ENCODE measurements around the gene TMEM80.
A peak's percentile ranks its signal among the peaks of the same experiment; 100 is the strongest.

Gene TMEM80

DNA sequence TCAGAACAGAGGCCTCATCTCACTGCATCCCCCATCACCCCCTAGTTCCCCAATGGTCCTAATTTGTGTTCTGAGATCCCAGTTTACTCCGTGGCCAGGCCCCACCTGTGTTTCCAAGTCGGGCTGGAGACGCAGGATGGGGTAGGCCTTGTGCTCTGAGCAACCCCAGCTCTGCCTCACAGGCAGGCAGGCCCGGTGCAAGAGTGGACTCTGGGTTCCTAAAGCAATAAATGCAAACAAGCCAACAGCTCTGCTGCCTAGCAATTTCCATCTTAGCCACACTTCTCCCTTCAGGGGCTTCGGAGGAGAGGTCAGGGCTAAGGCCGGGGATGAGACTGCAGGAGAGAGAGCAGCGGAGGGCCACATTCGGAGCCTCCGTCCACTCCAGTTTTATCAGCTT is 7.9 kb downstream of the TMEM80 start:
- H3K36me3 Mint-ChIP-seq, result no peaks in the 10 kb centered on the region
- peaks cover 27% of the 10 kb centered on the region for H3K27me3 Mint-ChIP-seq
- H3K9me3 Mint-ChIP-seq, result no peaks in the 10 kb centered on the region
- no peak for ATAC-seq
- no peak overlapping the region for H3K27ac Mint-ChIP-seq
- no peak overlapping the region for H3K4me3 Mint-ChIP-seq
- peaks cover 19% of the 10 kb centered on the region for H3K4me1 Mint-ChIP-seq

DNA sequence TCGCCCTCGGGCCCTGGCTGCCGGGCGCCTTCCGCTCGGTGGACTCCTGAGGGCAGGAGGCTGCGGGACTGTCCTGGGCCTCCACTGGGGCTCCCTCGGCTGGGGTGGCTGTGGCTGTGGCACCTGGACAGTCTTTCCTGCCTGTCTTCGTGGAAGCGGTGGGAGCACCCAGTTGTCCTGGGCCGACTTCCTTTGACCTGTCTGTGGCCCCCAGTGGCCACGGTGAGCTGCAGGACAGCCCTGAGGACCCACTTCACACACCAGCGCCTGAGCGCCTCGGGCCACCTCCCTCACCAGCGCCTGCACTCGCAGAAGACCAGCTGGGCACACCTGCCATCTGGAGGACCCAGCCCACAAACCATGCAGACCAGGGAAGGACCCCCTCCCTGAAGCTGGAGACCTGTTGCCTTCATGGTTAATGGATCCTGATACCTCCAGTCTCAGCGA is 8.6 kb downstream of the TMEM80 start:
- Mint-ChIP-seq H3K9me3 (no peaks in the 10 kb centered on the region), H3K27ac (no peak overlapping the region), H3K4me3 (no peak overlapping the region), H3K27me3 (peaks cover 27% of the 10 kb centered on the region), H3K36me3 (no peaks in the 10 kb centered on the region), H3K4me1 (peaks cover 16% of the 10 kb centered on the region)
- no peak for ATAC-seq

DNA sequence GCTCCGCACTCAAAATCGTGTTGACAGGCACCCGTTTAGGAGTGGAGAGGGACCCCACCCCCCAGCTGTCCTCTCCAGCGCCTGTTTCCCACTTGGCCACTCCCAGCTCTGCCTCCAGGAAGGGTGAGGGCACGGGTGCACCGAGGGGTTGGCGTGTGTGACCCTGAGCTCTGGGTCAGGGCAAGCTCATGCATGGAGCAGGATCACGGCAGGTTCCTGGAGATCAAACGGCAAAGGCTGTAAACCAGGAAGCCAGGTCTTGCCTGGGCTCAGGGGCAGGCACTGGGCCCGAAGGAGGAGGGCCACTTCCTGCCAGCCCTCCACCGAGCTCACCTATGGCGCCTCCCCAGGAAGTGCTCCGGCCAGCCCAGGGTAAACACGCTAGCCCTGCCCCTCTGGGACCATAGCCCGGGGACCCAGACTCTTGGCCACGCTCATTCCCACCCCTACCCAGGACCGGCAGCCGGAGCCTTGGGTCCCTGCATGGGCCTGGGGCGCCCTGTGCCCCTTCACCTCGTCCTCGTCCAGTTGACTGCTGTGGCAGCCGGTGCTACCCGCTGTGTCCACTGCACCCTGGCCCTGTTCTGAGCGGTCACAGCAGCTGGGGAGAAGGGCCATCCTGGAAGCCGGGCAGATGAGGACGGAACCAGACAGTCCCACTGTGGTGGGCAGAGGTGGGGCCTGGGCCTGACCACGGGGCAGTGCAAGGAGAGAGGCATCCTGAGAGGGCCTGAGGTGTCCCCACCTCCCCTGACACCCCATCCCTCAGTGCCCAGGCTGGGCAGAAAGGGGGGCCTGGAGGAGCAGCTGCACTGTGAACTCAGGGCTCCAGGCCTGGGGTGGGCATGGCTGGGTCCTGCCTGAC is 9.4 kb downstream of the TMEM80 start:
- no peak for ATAC-seq
- H3K9me3 Mint-ChIP-seq, result no peaks in the 10 kb centered on the region

DNA sequence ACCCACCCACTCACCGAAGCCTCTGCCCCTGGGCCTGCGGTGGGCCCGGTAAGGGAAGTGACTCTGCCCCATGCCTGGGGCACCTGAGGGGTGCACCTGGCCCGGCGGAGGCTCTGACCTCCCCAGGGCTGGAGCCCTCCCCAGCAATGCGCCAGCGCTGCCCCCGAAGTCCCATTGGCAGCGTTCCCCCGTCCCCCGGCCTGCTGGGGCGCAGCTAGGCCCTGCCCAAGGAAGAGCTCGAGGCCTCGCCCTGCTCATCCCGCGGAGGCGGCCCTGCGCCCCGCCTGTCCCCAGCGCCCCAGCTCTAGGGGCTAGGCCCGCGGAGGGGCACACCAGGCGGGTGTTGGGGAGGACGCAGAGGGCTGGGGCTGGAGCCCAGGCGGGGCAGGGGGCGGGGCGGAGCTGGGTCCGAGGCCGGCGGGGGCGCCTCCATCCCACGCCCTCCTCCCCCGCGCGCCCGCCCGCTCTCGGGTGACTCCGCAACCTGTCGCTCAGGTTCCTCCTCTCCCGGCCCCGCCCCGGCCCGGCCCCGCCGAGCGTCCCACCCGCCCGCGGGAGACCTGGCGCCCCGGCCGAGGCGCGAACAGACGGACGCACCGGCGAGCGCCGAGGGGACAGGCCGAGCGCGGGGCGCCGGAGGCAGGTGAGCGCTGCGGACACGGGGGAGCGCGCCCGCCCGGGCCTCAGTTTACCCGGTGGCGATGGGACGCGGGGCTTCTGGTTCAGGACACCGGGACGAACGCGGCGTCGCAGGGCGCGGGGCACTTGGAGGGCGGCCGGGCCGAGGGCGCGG is 10.2 kb downstream of the TMEM80 start, which contains the start of gene EPS8L2:
TSS of gene EPS8L2 (plus strand) at position 586 of the 793 bp plus-strand sequence. CDS start 3,177 bp downstream, outside the sequence.
- H3K9me3 Mint-ChIP-seq, result no peaks in the 10 kb centered on the region
- peak within 1 kb of the TSS; percentile 51 for H3K4me3 Mint-ChIP-seq
- H3K36me3 Mint-ChIP-seq, result no peaks in the 10 kb centered on the region
- peaks cover 40% of the 10 kb centered on the region for H3K27me3 Mint-ChIP-seq
- H3K4me1 Mint-ChIP-seq, result peaks cover 25% of the 10 kb centered on the region
- no peak within 1 kb of the TSS for H3K27ac Mint-ChIP-seq
- peak; percentile 35 for ATAC-seq

More for the DNA sequence above, 9.4 kb downstream of the TMEM80 start:
- Mint-ChIP-seq H3K4me1 (peaks cover 17% of the 10 kb centered on the region), H3K4me3 (peak overlapping the region; percentile 50), H3K36me3 (no peaks in the 10 kb centered on the region), H3K27ac (no peak overlapping the region), H3K27me3 (peaks cover 32% of the 10 kb centered on the region)

DNA sequence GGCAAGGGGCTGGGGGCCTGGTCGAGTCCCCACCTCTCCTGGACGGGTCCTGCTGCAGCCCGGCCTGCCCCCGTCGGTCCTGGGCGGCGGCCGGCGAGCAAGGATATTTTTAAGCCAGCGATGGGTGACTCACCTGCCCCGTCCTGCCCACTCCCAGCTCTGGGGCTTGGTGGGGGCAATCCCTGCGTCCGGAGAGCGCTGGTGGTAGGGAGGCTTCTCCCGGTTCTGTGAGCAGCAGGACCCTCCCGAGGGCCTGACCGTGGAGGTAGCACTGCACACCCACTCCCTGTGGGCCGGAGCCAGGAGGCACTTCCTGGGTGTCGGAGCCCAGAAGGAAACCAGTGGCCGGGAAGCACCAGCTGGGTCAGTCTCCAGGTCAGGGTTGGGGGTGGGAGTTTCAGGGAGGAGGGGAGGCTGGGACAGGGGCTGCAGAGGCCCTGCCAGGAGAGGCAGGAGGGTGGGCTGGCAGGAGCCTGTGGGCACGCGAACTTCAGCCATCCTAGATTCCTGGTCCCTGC is 10.9 kb downstream of the TMEM80 start:
- H3K27ac Mint-ChIP-seq, result no peak overlapping the region
- H3K36me3 Mint-ChIP-seq, result no peaks in the 10 kb centered on the region
- peaks cover 47% of the 10 kb centered on the region for H3K27me3 Mint-ChIP-seq
- ATAC-seq, result no peak
- no peaks in the 10 kb centered on the region for H3K9me3 Mint-ChIP-seq
- H3K4me3 Mint-ChIP-seq, result no peak overlapping the region
- peaks cover 32% of the 10 kb centered on the region for H3K4me1 Mint-ChIP-seq

DNA sequence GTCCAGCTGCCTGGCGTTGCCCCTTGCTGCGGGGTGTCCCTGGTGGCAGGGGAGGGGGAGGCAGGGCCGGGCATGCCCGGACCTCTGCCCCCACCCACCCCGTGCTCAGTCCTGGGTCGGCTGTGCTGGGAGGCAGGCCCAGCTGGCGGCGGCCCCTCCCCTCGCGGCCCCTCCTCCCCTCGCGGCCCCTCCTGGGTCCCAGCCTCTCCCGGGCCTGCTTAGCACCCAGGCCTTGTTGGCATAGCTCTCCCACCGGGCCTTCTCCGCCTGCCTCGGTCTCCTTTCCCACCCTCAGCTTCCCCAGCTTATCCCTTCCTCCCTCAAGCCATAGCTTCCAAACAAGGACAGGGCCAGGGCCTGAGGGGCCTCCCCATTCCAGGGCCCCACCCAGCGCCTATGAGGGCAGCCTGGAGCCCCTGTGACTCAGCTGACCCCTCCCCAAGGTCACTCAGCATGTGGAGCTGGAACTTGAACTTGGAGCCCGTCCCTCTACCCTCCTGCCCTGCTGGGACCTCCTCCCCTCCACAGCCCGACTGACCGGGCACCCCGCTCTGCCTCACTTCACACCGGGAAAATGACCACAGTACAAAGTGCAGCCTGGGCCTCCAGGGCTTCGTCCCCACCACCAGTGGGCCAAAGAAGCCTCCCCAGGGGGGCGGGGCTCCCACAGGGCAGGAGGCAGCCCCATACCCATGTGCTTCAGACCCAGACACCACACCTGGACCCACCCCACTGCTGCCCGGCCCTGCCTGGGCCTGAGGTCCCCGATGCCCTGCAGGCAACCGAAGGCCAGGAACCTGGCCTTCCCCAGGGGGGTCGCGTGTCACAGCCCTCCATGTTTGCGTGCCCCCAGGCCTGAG is 11.6 kb downstream of the TMEM80 start:
- Mint-ChIP-seq H3K27me3 (peaks cover 52% of the 10 kb centered on the region), H3K36me3 (no peaks in the 10 kb centered on the region), H3K4me3 (peak overlapping the region; percentile 22), H3K27ac (no peak overlapping the region), H3K4me1 (peaks cover 32% of the 10 kb centered on the region), H3K9me3 (no peaks in the 10 kb centered on the region)
- no peak for ATAC-seq

DNA sequence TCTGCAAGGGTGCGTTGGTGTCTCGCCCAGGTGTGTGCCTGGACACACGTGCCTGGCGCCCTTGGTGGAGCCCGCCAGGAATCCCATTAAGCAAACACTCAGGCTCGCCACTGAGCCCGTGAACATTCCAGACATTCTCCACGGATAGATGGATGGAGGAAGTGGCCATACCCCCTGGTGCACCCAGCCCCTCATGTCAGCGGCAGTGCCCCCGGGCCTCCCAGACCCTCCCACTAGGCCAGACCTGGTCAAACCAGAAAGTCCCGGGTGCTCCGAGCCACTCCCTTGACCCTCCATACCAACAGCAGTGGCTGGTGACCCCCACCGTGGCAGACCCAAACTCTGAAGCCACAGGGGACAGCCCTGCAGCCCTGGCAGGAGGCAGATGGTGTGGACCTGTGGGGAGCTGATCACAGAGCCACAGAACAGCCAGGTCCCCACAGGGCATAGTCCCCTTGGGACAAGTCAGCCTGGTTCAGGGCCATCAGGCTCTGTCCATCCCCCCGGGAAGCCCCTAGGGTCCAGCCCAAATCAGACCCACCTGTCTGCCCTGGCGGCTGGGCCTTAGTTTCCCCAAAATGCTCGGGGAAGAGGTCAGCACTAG is 12.3 kb downstream of the TMEM80 start:
- Mint-ChIP-seq H3K27me3 (peaks cover 52% of the 10 kb centered on the region), H3K4me3 (peak overlapping the region; percentile 12), H3K9me3 (no peaks in the 10 kb centered on the region), H3K36me3 (no peaks in the 10 kb centered on the region), H3K27ac (no peak overlapping the region), H3K4me1 (peaks cover 32% of the 10 kb centered on the region)
- ATAC-seq, result no peak

DNA sequence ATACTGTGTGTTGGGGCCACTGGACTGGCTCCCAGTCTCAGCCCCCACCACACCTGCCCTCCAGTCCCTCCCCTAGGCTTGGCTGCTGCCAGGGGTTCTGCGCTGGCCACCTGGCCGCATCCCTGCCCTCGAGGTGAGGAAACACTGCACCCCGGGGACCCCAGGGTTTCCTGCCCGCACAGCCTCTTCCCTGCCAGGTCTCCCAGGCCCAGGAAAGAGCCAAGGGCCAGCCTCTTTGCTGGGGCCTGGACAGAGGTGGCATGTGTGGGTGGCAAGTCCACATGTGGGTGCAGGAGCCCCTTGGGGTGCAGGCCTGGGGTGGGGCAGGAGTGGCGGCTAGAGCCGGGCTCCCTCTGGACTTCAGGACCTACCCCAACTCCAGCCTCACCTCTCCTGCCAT is 12.9 kb downstream of the TMEM80 start:
- no peaks in the 10 kb centered on the region for H3K36me3 Mint-ChIP-seq
- ATAC-seq, result no peak
- H3K27me3 Mint-ChIP-seq, result peaks cover 56% of the 10 kb centered on the region
- no peak overlapping the region for H3K27ac Mint-ChIP-seq
- H3K4me3 Mint-ChIP-seq, result no peak overlapping the region
- no peaks in the 10 kb centered on the region for H3K9me3 Mint-ChIP-seq
- peaks cover 32% of the 10 kb centered on the region for H3K4me1 Mint-ChIP-seq

DNA sequence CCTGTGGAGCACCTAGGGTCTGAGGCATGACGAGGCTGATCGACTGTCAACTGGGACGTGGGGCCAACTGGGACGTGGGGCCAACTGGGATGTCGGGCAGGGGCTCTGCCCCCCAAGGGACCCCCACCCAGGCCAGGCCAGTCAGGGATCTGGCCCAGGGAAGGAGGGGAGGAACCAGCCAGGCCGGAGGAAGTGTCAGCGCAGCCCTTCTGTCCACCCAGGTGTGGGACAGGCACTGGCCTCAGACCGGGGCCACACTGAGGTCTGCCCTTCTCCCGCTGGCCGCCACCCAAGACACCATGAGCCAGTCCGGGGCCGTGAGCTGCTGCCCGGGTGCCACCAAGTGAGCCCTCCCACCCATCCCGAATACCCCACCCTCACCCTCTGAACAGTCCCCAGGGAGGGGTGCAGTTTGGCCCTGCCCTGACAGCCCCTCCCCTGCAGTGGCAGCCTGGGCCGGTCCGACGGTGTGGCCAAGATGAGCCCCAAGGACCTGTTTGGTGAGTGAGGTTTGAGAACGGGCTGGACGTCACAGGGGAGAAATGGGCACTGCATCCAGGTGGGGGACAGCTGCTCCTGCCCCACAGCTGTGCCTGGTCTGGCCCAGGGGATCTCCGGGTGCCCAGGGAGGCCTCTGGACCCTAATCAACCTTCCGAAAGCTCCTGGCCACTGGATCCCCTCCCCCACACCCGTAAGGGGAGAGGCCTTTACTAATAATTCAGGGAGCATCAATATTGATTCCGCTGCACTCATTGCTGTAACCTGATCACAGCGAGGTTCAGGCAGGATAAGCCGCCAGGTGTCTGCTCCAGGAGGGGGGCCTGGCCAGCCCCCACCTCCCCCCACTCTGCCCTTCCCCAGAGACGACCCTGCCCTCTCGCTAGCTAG is 13.7 kb downstream of the TMEM80 start:
- Mint-ChIP-seq H3K27me3 (peaks cover 65% of the 10 kb centered on the region), H3K9me3 (no peaks in the 10 kb centered on the region), H3K4me1 (peaks cover 32% of the 10 kb centered on the region), H3K27ac (no peak overlapping the region), H3K36me3 (peaks cover under 1% of the 10 kb centered on the region), H3K4me3 (no peak overlapping the region)
- no peak for ATAC-seq

DNA sequence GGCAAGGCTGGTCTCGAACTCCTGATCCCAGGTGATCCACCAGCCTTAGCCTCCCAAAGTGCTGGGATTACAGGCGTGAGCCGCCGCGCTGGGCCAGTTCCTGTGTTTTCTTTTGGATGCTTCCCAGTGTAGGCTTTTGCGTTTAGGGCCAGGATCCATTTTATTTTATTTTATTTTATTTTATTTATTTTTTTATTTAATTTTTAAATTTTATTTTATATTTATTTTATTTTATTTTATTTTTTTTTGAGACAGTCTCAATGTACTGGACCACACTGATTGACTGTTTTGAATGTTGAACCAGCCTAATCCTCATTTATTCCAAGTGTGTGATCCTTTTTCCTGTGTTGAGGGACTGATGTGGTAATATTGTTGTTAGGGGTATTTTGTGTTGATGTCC is 18.8 kb downstream of the TMEM80 start:
- peaks cover 15% of the 10 kb centered on the region for H3K4me1 Mint-ChIP-seq
- no peak for ATAC-seq
- no peak overlapping the region for H3K4me3 Mint-ChIP-seq
- H3K27me3 Mint-ChIP-seq, result peaks cover 52% of the 10 kb centered on the region
- H3K9me3 Mint-ChIP-seq, result peaks cover 7% of the 10 kb centered on the region
- H3K36me3 Mint-ChIP-seq, result peaks cover 6% of the 10 kb centered on the region
- H3K27ac Mint-ChIP-seq, result no peak overlapping the region

DNA sequence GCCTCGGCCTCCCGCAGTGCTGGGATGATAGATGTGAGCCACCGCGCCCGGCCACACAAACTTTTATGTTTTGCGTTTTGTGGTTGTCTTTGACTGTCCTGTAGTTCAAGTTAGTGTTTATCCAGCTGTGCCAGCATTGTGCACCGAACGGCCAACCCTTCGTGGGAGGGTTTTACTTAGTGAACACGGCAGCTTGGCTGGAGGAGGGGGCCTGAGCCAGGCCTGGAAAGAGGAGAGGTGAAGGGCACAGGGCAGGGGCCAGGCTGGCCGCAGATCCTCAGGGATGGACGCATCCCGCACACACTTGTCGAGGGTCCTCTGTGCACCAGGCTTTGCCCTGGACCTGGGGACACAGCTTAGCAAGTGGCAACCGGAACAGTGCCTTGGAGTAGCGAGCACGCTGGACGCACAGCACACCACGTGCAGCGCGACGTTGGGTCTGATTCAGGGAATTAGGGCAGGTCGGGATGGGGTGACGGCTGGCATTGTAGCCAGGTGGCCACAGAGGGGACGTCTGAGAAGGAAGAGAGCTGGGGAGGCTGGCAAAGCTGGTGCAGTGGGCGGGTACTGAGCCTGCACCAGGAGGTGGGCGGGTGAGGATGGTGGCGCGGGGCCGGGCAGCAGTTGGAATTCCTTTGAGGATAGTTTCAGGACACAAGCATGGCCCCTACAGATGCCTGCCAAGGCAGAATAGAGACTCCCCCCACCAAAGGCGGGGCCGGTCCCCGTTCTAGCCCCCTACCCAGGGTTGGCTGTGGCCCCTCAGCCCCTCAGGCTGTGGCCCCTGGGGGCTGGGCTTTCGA is 23.8 kb downstream of the TMEM80 start:
- ATAC-seq, result no peak
- Mint-ChIP-seq H3K27me3 (peaks cover 22% of the 10 kb centered on the region), H3K4me3 (peak overlapping the region; percentile 25), H3K4me1 (peaks cover 22% of the 10 kb centered on the region), H3K9me3 (peaks cover 7% of the 10 kb centered on the region), H3K36me3 (peaks cover 5% of the 10 kb centered on the region), H3K27ac (no peak overlapping the region)

DNA sequence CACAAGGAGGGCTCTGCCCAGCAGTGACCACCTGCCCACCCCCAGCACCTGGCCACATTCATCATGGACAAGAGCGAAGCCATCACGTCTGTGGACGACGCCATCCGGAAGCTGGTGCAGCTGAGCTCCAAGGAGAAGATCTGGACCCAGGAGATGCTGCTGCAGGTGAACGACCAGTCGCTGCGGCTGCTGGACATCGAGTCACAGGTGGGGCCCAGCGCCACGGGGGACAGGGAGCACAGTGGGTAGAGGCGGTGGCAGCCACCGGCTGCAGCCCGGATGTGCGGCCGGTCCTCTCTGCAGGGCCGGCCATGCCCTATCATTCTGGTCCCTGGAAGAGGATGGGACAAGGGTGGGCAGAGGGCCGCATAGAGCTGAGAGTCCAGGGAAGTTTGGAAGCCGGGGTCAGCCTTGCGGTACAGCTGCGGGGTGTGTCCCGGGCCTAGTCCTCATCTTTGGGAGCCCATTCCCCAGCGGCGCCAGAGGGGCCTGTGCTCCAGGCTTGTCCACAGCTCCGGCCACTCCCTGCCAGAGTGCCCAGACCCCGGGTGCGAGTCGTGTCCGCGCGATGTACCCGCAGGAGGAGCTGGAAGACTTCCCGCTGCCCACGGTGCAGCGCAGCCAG is 24.5 kb downstream of the TMEM80 start:
- no peak for ATAC-seq
- Mint-ChIP-seq H3K4me1 (peaks cover 24% of the 10 kb centered on the region), H3K27ac (no peak overlapping the region), H3K36me3 (no peaks in the 10 kb centered on the region), H3K9me3 (peaks cover 3% of the 10 kb centered on the region), H3K4me3 (no peak overlapping the region), H3K27me3 (peaks cover 14% of the 10 kb centered on the region)
